HG02885 (cell line): ENCODE data around the gene TERT.
"Not testable (repeated sequence)": the region's sequence is repeated elsewhere in the genome, so short reads cannot be mapped to it uniquely, and the experiment has no call there.

Source experiments
- ATAC-seq: cut with Tn5 transposase; IDR thresholded peaks from one replicate; pipeline ENCODE4 v1.9.1; 2021; ENCODE audit warnings: mild to moderate bottlenecking; ENCODE audit not compliant: unreplicated experiment, poor library complexity

Gene TERT

GRCh38 chr5:1331861-1332405 lies 37.1 kb upstream of the TERT start:
- ATAC-seq, result no peak

- no peak for ATAC-seq
Observed at GRCh38 chr5:1330847-1331831, 36.3 kb upstream of the TERT start.

DNA sequence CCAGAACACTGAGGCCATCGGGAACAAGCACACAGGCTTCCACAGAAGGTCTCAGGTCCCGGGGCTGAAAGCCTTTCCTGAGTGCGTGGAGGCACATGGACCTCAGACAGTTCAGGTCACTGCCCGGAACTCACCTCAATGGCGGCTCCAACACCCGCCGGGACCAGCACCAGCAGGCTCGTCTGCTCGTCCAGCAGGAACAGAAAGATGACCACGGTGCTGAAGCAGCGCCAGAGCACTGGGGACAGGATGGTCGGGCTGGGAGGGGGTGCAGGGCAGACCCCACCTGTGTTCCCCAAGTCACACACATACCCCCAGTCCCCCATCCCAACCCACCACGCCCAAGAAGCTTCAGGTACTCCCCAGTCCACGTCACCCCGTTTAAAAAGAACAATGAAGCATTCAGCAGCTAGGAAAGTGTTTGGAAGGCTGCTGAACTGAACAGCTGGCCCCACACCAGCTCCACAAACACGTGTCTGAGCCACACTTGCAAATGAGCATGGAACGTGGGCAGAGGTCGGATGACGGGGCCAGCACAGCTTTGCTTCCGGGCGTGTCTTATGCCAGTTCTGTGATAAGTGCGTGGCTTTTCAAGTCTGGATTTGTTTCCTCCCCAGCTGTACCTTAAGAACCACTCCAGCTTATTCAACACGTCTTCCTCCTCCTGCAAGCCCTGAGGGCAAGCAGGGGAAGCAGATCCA lies 35.4 kb upstream of the TERT start:
- ATAC-seq, result no peak

DNA sequence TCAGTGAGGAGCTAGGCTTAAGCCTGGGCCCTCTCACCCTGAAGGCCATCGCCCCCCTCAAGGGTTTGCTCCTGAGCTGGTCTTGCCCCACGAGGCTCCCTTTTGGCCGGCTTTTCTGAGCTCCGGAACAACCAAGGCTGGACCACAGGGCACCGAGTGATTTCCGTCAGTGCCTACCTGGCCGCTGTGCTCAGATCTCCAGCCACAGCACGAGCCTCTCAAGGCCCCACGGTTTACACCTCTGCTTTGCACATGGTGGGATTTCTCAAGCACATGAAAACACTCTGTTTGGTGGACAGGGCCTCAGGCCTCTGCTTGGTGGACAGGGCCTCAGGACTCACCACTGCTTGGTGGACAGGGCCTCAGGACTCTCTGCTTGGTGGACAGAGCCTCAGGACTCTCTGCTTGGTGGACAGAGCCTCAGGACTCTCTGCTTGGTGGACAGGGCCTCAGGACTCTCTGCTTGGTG lies 34.3 kb upstream of the TERT start:
- ATAC-seq, result no peak

- not testable (repeated sequence) for ATAC-seq
Observed at GRCh38 chr5:1328237-1329110, 33.6 kb upstream of the TERT start.

- not testable (repeated sequence) for ATAC-seq
Observed at GRCh38 chr5:1326901-1327756, 32.3 kb upstream of the TERT start.

GRCh38 chr5:1326532-1326875 lies 31.6 kb upstream of the TERT start:
- not testable (repeated sequence) for ATAC-seq

GRCh38 chr5:1325870-1326531 lies 31.1 kb upstream of the TERT start:
- no peak for ATAC-seq

DNA sequence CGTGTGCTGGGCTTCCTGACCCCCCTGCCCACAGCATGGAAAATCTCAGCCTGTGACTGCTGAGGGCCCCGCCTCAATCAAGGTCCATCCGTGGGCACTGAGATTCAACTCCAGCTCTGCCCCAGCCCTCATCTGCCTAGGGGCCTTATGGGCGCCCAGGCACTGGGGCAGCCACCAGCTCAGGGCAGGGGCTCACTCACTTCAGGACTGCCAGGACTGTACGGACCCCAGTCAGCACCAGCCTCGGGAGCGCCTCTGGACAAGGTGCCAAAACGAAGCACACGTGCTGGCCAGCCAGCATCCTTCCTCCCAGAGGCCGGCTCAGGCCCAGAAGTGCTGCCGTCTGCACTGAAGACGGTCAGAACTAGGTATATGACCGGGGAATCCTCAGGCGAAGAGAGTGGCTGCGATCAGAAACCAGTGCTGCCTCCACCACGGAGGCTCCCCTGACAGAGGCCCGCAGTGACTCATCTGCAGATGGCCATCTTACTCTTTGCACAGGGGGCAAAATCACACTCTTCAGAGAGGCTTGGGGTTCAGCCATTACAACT lies 30.4 kb upstream of the TERT start:
- no peak for ATAC-seq

DNA sequence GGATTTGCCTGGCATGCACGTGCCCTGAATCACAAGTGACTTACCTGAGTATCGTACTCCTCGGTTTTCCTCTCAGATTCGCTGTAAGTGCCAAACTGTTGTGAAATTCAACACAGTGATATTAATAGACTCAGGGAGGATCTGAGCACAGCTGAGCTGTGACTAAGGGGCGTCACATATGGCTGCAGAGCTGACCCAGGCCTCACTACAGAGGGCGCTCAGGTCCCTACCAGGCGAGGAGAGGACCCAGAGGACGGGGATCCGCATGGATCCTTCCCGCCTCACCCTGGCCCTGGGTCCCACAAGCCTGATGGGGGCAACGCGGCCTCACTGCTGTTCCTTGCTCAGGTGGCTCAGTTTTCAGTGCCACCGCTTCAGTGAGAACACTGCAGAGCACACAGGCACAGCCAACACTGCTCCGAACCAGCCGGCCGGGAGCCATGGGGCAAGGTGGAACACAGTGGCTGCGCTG lies 29.9 kb upstream of the TERT start:
- no peak for ATAC-seq

- no peak for ATAC-seq
Observed at GRCh38 chr5:1324301-1324700, 29.4 kb upstream of the TERT start.

DNA sequence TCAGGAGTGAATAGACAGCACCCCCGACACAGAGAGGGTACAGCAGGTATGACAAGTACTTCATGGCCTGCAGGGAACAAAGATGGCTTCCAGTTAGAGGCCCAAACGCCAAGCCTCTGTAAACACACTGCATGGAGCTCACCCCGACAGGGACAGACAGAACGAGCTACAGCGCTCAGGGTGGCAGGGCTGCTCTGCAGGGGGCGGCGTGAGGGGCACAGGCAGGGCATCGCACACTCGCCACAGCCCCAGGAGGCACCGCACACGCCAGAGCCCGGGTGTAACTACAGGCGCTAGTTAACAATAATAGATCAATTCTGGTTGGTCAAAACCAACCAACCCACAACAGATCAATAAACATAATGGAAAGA lies 28.9 kb upstream of the TERT start:
- no peak for ATAC-seq

- ATAC-seq, result no peak
Observed at GRCh38 chr5:1322955-1323802, 28.3 kb upstream of the TERT start.

DNA sequence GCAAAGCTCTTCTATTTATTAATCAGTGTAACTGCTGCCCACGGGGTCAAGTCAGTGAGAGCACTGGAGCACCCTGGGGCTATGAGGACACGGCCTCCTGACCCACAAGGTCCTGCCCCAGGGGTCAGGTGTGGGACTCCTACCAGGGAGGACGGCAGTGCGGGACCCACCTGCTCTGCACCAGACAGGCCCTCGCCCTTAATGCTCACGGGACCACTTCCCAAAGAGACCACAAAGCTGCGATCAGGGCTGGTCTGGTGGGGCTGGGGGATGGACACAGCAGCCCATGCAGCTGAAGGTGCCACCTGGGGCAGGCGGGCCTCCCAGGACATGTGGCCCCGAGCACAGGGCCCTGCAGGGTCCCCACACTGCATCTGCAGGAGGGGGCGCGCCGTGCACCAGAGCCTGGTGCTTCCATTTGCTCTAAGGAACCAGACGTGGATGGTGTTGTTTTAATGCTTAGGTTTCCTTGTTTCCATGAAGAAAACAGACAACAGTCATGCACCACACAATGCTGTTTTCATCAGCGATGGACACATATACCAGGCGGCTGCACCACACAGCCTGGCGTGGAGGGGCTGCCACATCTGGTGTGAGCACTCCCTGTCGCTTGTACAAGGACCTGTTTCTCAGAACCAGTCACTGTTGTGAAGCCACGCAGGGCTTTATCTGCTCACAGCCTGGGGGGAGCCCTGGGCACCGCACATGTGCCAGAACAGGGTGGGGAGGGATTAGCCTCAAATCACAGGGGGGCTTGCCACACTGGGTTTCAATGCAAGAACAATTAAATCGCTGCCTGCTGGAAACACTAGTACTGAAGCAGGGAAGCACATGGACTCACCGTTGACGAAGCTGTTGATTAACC lies 27.4 kb upstream of the TERT start:
- ATAC-seq, result no peak

DNA sequence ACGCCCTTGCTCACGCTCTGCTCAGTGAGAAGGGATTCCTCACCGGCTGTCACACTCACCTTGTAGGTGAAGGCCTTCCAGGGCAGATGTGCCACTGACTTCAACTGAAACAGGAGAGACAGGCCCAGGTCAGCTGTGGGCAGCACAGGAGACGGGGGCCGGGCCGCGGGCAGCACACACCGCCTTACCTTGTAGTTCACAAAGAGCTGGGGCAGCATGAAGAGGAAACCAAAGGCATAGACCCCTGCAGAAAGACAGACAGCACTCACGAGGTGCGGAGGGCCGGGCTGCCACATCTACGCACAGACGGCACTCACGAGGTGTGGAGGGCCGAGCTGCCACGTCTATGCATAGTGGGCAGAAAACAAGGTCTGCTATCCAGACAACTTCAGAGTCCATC lies 26.7 kb upstream of the TERT start:
- no peak for ATAC-seq

DNA sequence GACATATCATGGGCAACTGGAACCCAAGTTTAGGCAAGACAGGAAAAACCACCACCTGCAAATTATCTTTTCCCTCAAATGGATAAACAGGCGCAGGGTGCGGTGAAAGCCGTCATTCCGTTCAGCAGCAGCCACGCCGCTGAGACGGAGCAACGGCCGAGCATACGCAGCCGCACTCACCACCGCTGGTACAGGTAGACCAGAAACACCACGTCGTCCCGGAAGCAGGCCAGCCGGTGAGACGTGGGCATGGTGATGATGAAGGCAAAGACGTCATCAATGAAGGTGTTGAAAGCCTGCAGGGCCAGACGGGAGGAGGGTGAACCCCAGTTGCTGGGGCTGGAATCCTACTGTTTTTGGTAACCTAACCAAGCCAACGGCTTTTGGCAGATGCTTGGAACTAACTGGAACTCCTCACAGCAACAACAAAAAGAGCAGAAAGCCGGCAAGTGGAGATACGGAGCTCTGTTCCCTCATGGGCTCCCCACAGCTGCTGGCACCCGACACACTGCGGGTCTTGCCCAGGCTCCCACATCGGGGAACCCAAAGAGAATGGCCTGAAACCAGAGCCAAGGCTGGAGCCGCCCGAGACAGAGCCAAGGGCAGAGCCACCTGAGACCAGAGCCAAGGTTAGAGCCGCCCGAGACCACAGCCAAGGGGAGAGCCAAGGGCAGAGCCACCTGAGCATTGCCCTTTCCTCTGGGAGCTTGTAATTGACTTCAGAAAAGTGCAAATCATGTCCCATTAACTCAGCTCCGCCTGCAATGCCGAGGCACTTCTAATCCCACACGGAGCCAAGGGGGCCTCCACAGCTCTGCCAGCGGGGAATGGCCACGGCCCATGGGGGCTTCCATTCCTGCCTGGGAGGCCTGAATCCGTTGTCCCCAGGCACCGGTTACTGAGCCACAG lies 25.8 kb upstream of the TERT start:
- ATAC-seq, result no peak
